22Rv1 (cell line): ENCODE measurements around the gene ITPKB.

Experiments
- ZFX ChIP-seq: fragments of 450-650 bp; IDR thresholded peaks from 2 replicates; pipeline ENCODE4 v1.6.1; 2017; ENCODE audit warnings: antibody characterized with exemption, borderline replicate concordance
- TF ChIP-seq, protein P1 (sequence below): fragments of 450-650 bp; IDR thresholded peaks from 2 replicates; pipeline ENCODE4 v1.5.1; 2017; ENCODE audit warnings: mild to moderate bottlenecking

DNA sequence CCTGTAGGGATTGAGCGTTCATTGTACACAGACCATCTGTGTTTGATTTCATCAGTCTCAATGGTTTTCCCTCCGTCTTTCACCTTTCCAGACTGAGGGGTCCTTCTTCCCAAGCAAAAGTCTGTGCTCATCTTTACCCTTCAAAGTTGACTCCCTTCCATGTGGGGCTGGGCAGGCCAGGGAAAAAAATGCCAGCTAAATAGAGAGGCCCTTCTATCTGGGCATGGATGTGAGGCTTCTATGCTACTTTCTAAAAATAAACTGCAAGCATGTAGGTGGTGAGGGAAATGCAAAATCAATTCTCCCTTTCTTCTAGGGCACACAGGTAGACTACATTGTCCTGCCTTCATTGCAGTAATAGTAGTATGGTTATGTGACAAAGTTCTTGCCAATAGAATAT lies 46.7 kb upstream of the ITPKB start:
- TF ChIP-seq, protein P1, sequence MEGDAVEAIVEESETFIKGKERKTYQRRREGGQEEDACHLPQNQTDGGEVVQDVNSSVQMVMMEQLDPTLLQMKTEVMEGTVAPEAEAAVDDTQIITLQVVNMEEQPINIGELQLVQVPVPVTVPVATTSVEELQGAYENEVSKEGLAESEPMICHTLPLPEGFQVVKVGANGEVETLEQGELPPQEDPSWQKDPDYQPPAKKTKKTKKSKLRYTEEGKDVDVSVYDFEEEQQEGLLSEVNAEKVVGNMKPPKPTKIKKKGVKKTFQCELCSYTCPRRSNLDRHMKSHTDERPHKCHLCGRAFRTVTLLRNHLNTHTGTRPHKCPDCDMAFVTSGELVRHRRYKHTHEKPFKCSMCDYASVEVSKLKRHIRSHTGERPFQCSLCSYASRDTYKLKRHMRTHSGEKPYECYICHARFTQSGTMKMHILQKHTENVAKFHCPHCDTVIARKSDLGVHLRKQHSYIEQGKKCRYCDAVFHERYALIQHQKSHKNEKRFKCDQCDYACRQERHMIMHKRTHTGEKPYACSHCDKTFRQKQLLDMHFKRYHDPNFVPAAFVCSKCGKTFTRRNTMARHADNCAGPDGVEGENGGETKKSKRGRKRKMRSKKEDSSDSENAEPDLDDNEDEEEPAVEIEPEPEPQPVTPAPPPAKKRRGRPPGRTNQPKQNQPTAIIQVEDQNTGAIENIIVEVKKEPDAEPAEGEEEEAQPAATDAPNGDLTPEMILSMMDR: no peak
- no peak for TF ChIP-seq ZFX
